A673 (cell line): Measurements from ENCODE around the gene CIAPIN1. TPM values are rescaled to one million over a fixed set of nuclear protein-coding genes. Genes with fewer than 3 reads are reported as not detected.
"Not testable (repeated sequence)": the region's sequence is repeated elsewhere in the genome, so short reads cannot be mapped to it uniquely, and the experiment has no call there.

ENCODE experiments used
- BruUV-seq: library from RNA; stranded (reverse); fragments of 400-500 nt; replicated peaks from 2 replicates; lab custom pipeline; 2021; lab: Mats Ljungman, UMichigan
- CTCF ChIA-PET: fragments of 300-600 bp; sonication (Branson Sonifier 250); formaldehyde crosslinking; loops from one replicate; lab custom pipeline; 2022; ENCODE audit warnings: antibody characterized with exemption; lab: Charles Lee
- POLR2A ChIA-PET: fragments of 300-600 bp; sonication (Branson Sonifier 250); formaldehyde crosslinking; loops from one replicate; lab custom pipeline; 2022; ENCODE audit warnings: antibody characterized with exemption; ENCODE audit not compliant: low non-redundant PET; lab: Charles Lee
- DNase-seq: peaks from one replicate; pipeline ENCODE4 v3.0.0-alpha.2; 2015; ENCODE audit warnings: low spot score
- H3K27ac ChIP-seq: fragments of 200-600 bp; sonication (generic); 2 replicates; pipeline ENCODE4 v1.5.1; 2016; ENCODE audit warnings: mixed run types, low read depth, mild to moderate bottlenecking, mixed read lengths, antibody characterized with exemption, low read length; ENCODE audit not compliant: poor library complexity, severe bottlenecking
- H3K27me3 ChIP-seq: fragments of 200-600 bp; sonication (generic); replicated peaks from 2 replicates; pipeline ENCODE4 v1.6.1; 2017; ENCODE audit warnings: mixed run types, low read depth, mild to moderate bottlenecking, mixed read lengths, antibody characterized with exemption, low read length; ENCODE audit not compliant: insufficient read depth, poor library complexity
- H3K36me3 ChIP-seq: fragments of 200-600 bp; sonication (generic); 2 replicates; pipeline ENCODE4 v1.6.1; 2016; ENCODE audit warnings: mixed run types, mild to moderate bottlenecking, mixed read lengths, antibody characterized with exemption, low read length; ENCODE audit not compliant: insufficient read depth, poor library complexity, severe bottlenecking
- H3K4me1 ChIP-seq: fragments of 200-600 bp; sonication (generic); 2 replicates; pipeline ENCODE4 v1.6.1; 2017; ENCODE audit warnings: mixed run types, mild to moderate bottlenecking, mixed read lengths, antibody characterized with exemption, low read length; ENCODE audit not compliant: insufficient read depth, poor library complexity, severe bottlenecking
- H3K4me3 ChIP-seq: fragments of 200-600 bp; sonication (generic); 2 replicates; pipeline ENCODE4 v1.5.1; 2016; ENCODE audit warnings: low read depth, mixed run types, mild to moderate bottlenecking, mixed read lengths, low read length; ENCODE audit not compliant: poor library complexity, severe bottlenecking
- H3K9me3 ChIP-seq: fragments of 200-600 bp; sonication (generic); 2 replicates; pipeline ENCODE4 v1.6.1; 2016; ENCODE audit warnings: mixed run types, low read depth, mild to moderate bottlenecking, mixed read lengths, antibody characterized with exemption, low read length; ENCODE audit not compliant: poor library complexity, severe bottlenecking
- CTCF ChIP-seq: fragments of 300-800, 200-600 bp; sonication (generic); conservative IDR thresholded peaks from 2 replicates; pipeline ENCODE4 v1.5.1; 2017; ENCODE audit warnings: low read depth, mild to moderate bottlenecking, antibody characterized with exemption, low read length, moderate library complexity, mixed read lengths
- EZH2 ChIP-seq: fragments of 200-600 bp; sonication (generic); IDR thresholded peaks from 2 replicates; pipeline ENCODE4 v1.6.1; 2017; ENCODE audit warnings: borderline replicate concordance, low read depth, mild to moderate bottlenecking, mixed read lengths, antibody characterized with exemption, low read length; ENCODE audit not compliant: poor library complexity, severe bottlenecking
- intact Hi-C: fragments of 100-400 bp; cut with micrococcal nuclease; formaldehyde crosslinking; loops from one replicate; pipeline ENCODE4 v1.10.0; 2022; ENCODE audit not compliant: unreplicated experiment
- total RNA-seq: library from RNA; stranded (reverse); gene quantifications from 2 replicates; pipeline ENCODE4 v1.2.3, GENCODE V29; 2021

The CIAPIN1 gene
- total RNA-seq, 1 experiment from 2014 or later = 95.1 TPM

- intact Hi-C loops = no loop called here
- Histone ChIP-seq H3K36me3 (no peaks in the 10 kb centered on the region), H3K27ac (no peak overlapping the region), H3K4me1 (no peaks in the 10 kb centered on the region), H3K4me3 (no peak overlapping the region), H3K9me3 (no peaks in the 10 kb centered on the region), H3K27me3 (no peaks in the 10 kb centered on the region)
- BruUV-seq = no TSS peak
- CTCF ChIA-PET = no interaction called here
- DNase-seq = no peak
- TF ChIP-seq EZH2 (no peak), CTCF (no peak)
- POLR2A ChIA-PET = no interaction called here
Observed at GRCh38 chr16:57405097-57405496, 42.1 kb downstream of the CIAPIN1 start.

- Histone ChIP-seq H3K4me1 (no peaks in the 10 kb centered on the region), H3K27ac (no peak within 1 kb of the TSS), H3K9me3 (no peaks in the 10 kb centered on the region), H3K4me3 (no peak within 1 kb of the TSS), H3K27me3 (no peaks in the 10 kb centered on the region), H3K36me3 (no peaks in the 10 kb centered on the region)
- no TSS peak for BruUV-seq
- TF ChIP-seq EZH2 = no peak
- TF ChIP-seq CTCF = no peak
- no peak for DNase-seq
- intact Hi-C loops = no loop called here
- ChIA-PET POLR2A (no interaction called here), CTCF (interaction anchor here (0.6 kb wide), 1 partner anchor 119 kb away, joined by 4 read pairs; no protein-coding TSS in a partner anchor)
Observed at GRCh38 chr16:57403965-57404817, 43.0 kb downstream of the CIAPIN1 start, which contains the start of gene CCL17. Gene CCL17 (plus strand): TSS chr16:57404767. CDS start chr16:57413933, 9,166 bp downstream.

GRCh38 chr16:57401943-57402640 lies 45.1 kb downstream of the CIAPIN1 start:
- Histone ChIP-seq H3K9me3 (no peaks in the 10 kb centered on the region), H3K27ac (no peak overlapping the region), H3K4me3 (no peak overlapping the region), H3K36me3 (no peaks in the 10 kb centered on the region), H3K27me3 (no peaks in the 10 kb centered on the region), H3K4me1 (no peaks in the 10 kb centered on the region)
- CTCF ChIA-PET = no interaction called here
- BruUV-seq = no TSS peak
- intact Hi-C loops = no loop called here
- no peak for DNase-seq
- TF ChIP-seq CTCF (no peak), EZH2 (no peak)
- POLR2A ChIA-PET = no interaction called here

- CTCF ChIA-PET, H3K4me3 ChIP-seq, DNase-seq, H3K27me3 ChIP-seq, H3K27ac ChIP-seq, H3K4me1 ChIP-seq, H3K36me3 ChIP-seq, BruUV-seq, intact Hi-C loops, H3K9me3 ChIP-seq, POLR2A ChIA-PET: not testable (repeated sequence)
Observed at GRCh38 chr16:57397493-57397892, 49.7 kb downstream of the CIAPIN1 start.
